ENCODE results near the gene FAM98A.

Gene FAM98A

DNA sequence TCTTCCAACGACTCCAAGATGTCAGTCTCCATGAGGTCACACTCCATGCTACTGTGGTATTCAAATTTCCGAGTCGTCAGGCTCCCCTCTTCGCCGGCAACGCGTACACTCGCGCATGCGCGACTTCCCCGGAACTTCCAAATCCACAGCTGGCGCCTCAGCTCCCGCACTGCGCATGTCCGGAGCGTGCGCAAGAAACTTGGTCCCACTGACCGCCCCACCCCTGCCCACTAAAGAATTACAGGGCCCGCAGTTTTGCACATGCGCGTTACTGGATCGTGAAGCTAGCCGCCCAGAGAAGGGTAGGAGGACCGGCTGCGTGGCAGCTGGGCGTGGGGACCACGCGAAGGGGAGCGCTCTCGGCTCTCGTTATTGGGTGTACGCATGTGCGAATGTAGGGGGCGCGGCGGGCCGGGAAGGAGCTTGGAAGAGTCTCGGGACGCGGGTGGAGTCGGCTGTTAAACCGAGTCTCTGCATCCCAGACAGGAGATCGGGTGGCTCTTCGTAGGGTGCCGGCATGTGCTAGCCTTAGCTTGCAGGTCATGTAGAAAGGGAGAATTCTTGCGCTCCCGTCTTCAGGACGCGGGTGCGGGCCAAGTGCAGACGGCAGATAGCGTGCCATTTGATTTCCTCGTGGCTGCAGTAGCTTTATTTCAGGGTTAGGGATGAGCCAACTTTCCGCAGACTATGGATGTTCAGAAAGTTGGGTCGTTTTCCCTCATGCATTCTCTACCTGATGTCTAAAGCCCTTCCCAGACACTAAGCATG lies at the start of gene FAM98A:
Gene FAM98A (minus strand): TSS at position 125 of the 768 bp plus-strand sequence. CDS start 78 bp downstream, at position 47.
- TF ChIP-seq, protein P1, sequence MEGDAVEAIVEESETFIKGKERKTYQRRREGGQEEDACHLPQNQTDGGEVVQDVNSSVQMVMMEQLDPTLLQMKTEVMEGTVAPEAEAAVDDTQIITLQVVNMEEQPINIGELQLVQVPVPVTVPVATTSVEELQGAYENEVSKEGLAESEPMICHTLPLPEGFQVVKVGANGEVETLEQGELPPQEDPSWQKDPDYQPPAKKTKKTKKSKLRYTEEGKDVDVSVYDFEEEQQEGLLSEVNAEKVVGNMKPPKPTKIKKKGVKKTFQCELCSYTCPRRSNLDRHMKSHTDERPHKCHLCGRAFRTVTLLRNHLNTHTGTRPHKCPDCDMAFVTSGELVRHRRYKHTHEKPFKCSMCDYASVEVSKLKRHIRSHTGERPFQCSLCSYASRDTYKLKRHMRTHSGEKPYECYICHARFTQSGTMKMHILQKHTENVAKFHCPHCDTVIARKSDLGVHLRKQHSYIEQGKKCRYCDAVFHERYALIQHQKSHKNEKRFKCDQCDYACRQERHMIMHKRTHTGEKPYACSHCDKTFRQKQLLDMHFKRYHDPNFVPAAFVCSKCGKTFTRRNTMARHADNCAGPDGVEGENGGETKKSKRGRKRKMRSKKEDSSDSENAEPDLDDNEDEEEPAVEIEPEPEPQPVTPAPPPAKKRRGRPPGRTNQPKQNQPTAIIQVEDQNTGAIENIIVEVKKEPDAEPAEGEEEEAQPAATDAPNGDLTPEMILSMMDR (IDR thresholded peaks at IDR 0.05; ENCODE audit: borderline replicate concordance, control extremely low read depth, extremely low read depth, insufficient read depth, missing control alignments), result no peak
- in situ Hi-C loops (cut with MboI; ENCODE audit: low sequenced_read_pairs, unreplicated experiment), result loop anchor here (25.0 kb wide), 2 partner anchors 837 to 1037 kb away; no protein-coding TSS in a partner anchor

DNA sequence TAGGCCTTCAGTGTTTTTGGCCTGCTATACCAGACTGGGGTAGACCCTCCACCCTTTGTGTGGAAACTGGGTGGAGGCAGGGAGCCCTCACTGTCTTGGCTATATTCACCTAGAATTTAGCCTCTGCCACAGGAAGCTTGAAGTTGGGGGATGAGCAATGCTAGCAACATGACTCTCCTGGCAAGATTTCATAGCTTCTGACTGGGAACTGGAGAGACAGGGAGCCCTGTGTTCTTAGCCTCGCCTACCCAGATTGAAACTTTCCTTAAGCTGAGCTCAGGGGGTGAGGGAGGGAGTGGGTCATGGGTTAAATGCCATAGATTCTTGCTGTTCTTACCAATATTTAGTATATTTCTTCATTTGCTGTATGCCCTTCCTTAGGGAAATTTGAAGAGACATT lies 46.8 kb upstream of the FAM98A start:
- TF ChIP-seq, protein P1 (IDR thresholded peaks at IDR 0.05; ENCODE audit: borderline replicate concordance, control extremely low read depth, extremely low read depth, insufficient read depth, missing control alignments), result no peak
- DNase-seq (ENCODE audit: low spot score), result no peak
- in situ Hi-C loops (cut with MboI; ENCODE audit: low sequenced_read_pairs, unreplicated experiment), result no loop called here

More for the DNA sequence above, at the start of gene FAM98A:
- peak; percentile 97 for DNase-seq (ENCODE audit: low spot score)

DNA sequence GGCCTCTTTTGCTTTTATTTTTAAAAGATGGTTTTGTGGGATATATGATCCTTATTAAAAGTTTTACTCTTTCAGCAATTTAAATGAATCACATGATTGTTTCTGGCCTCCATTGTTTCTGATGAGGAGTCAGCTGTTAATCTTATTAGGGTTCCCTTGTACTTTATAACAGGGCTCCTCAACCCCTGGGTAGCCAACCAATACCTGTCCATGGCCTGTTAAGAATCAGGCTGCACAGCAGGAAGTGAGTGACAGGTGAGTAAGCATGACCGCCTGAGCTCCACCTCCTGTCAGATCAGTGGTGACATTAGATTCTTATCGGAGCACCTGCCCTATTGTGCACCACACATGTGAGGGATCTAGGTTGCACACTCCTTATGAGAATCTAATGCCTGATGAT lies 45.1 kb upstream of the FAM98A start:
- no peak for DNase-seq (ENCODE audit: low spot score)
- TF ChIP-seq, protein P1 (IDR thresholded peaks at IDR 0.05; ENCODE audit: borderline replicate concordance, control extremely low read depth, extremely low read depth, insufficient read depth, missing control alignments), result no peak
- in situ Hi-C loops (cut with MboI; ENCODE audit: low sequenced_read_pairs, unreplicated experiment), result no loop called here

DNA sequence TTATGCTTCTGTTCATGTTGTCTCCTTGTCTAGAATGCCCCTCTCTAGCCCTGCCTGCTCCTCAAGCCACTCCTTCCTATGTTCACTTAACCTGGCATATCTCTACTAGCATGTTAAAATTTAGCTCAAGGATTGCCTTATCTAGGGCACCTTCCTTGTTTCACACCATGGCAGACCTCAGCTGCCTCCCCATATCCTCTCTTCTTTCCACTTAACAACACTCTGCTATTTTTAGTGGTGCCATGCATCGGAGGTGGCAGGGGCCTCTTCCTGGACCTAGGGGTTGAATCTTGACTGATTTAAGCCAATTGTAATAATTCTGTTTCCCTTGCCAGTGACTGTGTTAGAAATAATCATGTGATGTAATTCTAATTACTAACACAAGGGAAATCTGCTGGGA lies 36.9 kb upstream of the FAM98A start:
- no peak for DNase-seq (ENCODE audit: low spot score)
- in situ Hi-C loops (cut with MboI; ENCODE audit: low sequenced_read_pairs, unreplicated experiment), result no loop called here
- TF ChIP-seq, protein P1 (IDR thresholded peaks at IDR 0.05; ENCODE audit: borderline replicate concordance, control extremely low read depth, extremely low read depth, insufficient read depth, missing control alignments), result no peak

DNA sequence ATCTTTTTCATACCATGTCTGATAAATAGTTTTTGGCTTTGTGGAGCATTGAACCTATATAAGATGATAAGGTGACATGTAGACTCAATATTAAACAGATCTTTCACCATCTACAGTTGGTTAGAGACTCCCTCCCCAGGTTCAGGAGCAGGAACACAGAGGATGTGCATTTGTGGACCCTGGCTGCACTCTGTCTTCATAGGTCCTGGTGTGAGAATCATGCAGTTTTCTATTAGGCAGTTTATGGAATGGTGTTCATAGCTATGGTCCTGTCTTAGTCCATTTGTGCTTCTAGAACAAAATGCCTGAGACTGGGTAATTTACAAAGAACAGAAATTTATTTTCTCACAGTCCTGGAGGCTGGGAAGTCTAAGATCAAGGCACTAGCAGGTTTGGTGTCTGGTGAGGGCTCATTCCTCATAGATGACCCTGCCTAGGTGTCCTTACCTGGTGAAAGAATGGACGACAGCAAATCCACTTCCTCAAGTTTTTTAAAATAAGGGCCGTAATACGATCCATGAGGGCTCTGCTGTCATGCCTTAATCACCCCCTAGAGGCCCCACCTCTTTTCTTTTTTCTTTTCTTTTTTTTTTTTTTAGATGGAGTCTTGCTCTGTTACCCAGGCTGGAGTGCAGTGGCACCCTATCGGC lies 35.3 kb upstream of the FAM98A start:
- DNase-seq (ENCODE audit: low spot score), result no peak
- in situ Hi-C loops (cut with MboI; ENCODE audit: low sequenced_read_pairs, unreplicated experiment), result no loop called here
- TF ChIP-seq, protein P1 (IDR thresholded peaks at IDR 0.05; ENCODE audit: borderline replicate concordance, control extremely low read depth, extremely low read depth, insufficient read depth, missing control alignments), result no peak

DNA sequence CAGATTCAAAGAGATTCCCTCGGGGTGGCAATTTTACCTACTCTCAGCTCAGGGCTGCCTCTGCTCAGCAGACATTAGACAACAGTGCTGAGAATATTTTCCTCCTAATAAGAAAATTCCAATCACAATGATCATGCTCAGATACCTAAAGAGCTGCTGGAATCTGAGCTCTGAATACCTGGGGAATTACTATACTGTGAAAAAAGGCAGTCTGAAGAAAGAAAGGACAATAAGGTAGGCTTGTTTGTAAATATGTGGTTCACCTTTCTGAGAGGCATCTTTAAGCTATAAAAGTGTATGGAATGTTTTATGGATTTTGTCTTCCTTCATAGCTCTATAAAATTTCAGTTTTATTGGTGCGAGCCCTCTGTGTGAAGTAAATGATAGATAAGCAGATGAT lies 34.2 kb upstream of the FAM98A start:
- DNase-seq (ENCODE audit: low spot score), result no peak
- in situ Hi-C loops (cut with MboI; ENCODE audit: low sequenced_read_pairs, unreplicated experiment), result no loop called here

More for the DNA sequence above, 34.2 kb upstream of the FAM98A start:
- TF ChIP-seq, protein P1 (IDR thresholded peaks at IDR 0.05; ENCODE audit: borderline replicate concordance, control extremely low read depth, extremely low read depth, insufficient read depth, missing control alignments), result no peak
